H1 (cell line): ENCODE measurements around the gene FARS2. TPM values are rescaled to one million over a fixed set of nuclear protein-coding genes. Genes with fewer than 3 reads are reported as not detected.

Experiments
- CTCF ChIA-PET: fragments of 300-600 bp; sonication (Branson Sonifier 250); formaldehyde crosslinking; loops from one replicate; lab custom pipeline; 2021; ENCODE audit not compliant: partially characterized antibody; lab: Charles Lee
- POLR2A ChIA-PET: fragments of 300-600 bp; sonication (Branson Sonifier 250); formaldehyde crosslinking; loops from one replicate; lab custom pipeline; 2021; ENCODE audit warnings: inconsistent platforms; ENCODE audit not compliant: partially characterized antibody; lab: Charles Lee
- DNase-seq, 2 experiments: peaks; one replicate each; pipeline versions ENCODE4 v3.0.0 to v3.0.0-alpha.2; 2010 to 2022; ENCODE audit warnings: low spot score in 2 of 2, low read depth in 1 of 2, mixed read lengths in 1 of 2
- FAIRE-seq: peaks from 2 replicates; lab custom pipeline; 2011; peaks lifted over from hg19 to GRCh38; lab: Jason Lieb, UNC
- H2AFZ ChIP-seq: 2 replicates; pipeline ENCODE4 v1.8.1; 2012; ENCODE audit warnings: low read length, inconsistent platforms
- H2AK5ac ChIP-seq: 2 replicates; pipeline ENCODE4 v1.6.1; 2013; ENCODE audit warnings: low read depth, low read length
- H2BK120ac ChIP-seq: replicated peaks from 2 replicates; pipeline ENCODE3; 2013; ENCODE audit warnings: low read depth, low read length, inconsistent platforms
- H2BK12ac ChIP-seq: 2 replicates; pipeline ENCODE4 v1.6.1; 2013; ENCODE audit warnings: low read depth, low read length
- H2BK15ac ChIP-seq: 2 replicates; pipeline ENCODE4 v1.6.1; 2013; ENCODE audit warnings: low read length
- H2BK20ac ChIP-seq: 2 replicates; pipeline ENCODE4 v1.6.1; 2013; ENCODE audit warnings: low read length
- H2BK5ac ChIP-seq: 2 replicates; pipeline ENCODE4 v1.6.1; 2013; ENCODE audit warnings: low read depth, low read length
- H3K14ac ChIP-seq: 2 replicates; pipeline ENCODE4 v1.6.1; 2013; ENCODE audit warnings: inconsistent platforms; ENCODE audit not compliant: insufficient read length
- H3K18ac ChIP-seq: 2 replicates; pipeline ENCODE4 v1.6.1; 2013; ENCODE audit warnings: low read length; ENCODE audit errors: extremely low read depth
- H3K23ac ChIP-seq: 2 replicates; pipeline ENCODE4 v1.6.1; 2013; ENCODE audit warnings: inconsistent platforms; ENCODE audit not compliant: insufficient read length
- H3K23me2 ChIP-seq: 2 replicates; pipeline ENCODE4 v1.6.1; 2013; ENCODE audit warnings: low read depth, low read length
- H3K27ac ChIP-seq: 2 replicates; pipeline ENCODE4 v1.6.1; 2011; ENCODE audit warnings: low read depth, low read length, inconsistent platforms
- H3K27me3 ChIP-seq, 4 experiments: replicated peaks in 1 of 4; 1 replicate in 1 of 4; 2 replicates in 3 of 4; pipeline versions ENCODE4 v1.6.1 to v1.8.1; 2011 to 2013; ENCODE audit warnings: low read length in 3 of 4, mild to moderate bottlenecking in 3 of 4, inconsistent platforms in 2 of 4, mixed read lengths in 2 of 4, moderate library complexity in 1 of 4; ENCODE audit not compliant: control insufficient read depth in 3 of 4, insufficient read depth in 3 of 4; ENCODE audit errors: extremely low read depth in 1 of 4
- H3K36me3 ChIP-seq, 4 experiments: 2 replicates each; pipeline versions ENCODE4 v1.6.1 to v1.8.1; 2011 to 2013; ENCODE audit warnings: mild to moderate bottlenecking in 4 of 4, low read length in 3 of 4, moderate library complexity in 2 of 4, control low read depth in 1 of 4, inconsistent platforms in 1 of 4; ENCODE audit not compliant: insufficient read depth in 4 of 4, control insufficient read depth in 2 of 4
- H3K4ac ChIP-seq: replicated peaks from 2 replicates; pipeline ENCODE3; 2013; ENCODE audit warnings: low read length, low read depth, mixed read lengths, inconsistent platforms; ENCODE audit not compliant: insufficient read length
- H3K4me1 ChIP-seq, 4 experiments: replicated peaks in 1 of 4; 1 replicate in 1 of 4; 2 replicates in 3 of 4; pipeline versions ENCODE4 v1.6.1 to v1.8.1; 2011 to 2013; ENCODE audit warnings: low read length in 3 of 4, inconsistent platforms in 2 of 4, mixed read lengths in 1 of 4; ENCODE audit not compliant: insufficient read depth in 4 of 4, control insufficient read depth in 3 of 4
- H3K4me2 ChIP-seq, 2 experiments: 2 replicates each; pipeline versions ENCODE4 v1.6.1 to v1.8.1; 2011 to 2013; ENCODE audit warnings: low read depth in 2 of 2, low read length in 2 of 2, control low read depth in 1 of 2, inconsistent platforms in 1 of 2, mild to moderate bottlenecking in 1 of 2; ENCODE audit not compliant: insufficient read depth in 1 of 2
- H3K4me3 ChIP-seq, 4 experiments: fragments of 200-600, 300-600 bp in 1 of 4; sonication (generic), shearing (Covaris generic), sonication (Bioruptor Twin) in 1 of 4; 2 replicates each; pipeline versions ENCODE4 v1.5.1 to v1.8.1; 2011 to 2016; ENCODE audit warnings: low read length in 4 of 4, low read depth in 3 of 4, control low read depth in 2 of 4, inconsistent platforms in 2 of 4, mild to moderate bottlenecking in 2 of 4, mixed read lengths in 1 of 4, moderate library complexity in 1 of 4; ENCODE audit not compliant: insufficient read depth in 2 of 4; ENCODE audit errors: extremely low read depth in 1 of 4
- H3K56ac ChIP-seq: replicated peaks from 2 replicates; pipeline ENCODE3; 2013; ENCODE audit warnings: low read depth, mild to moderate bottlenecking, mixed read lengths, low read length, inconsistent platforms; ENCODE audit not compliant: insufficient read length
- H3K79me1 ChIP-seq: 2 replicates; pipeline ENCODE4 v1.6.1; 2013; ENCODE audit warnings: low read depth, low read length, control low read depth
- H3K79me2 ChIP-seq, 2 experiments: 2 replicates each; pipeline versions ENCODE4 v1.6.1 to v1.8.1; 2012 to 2013; ENCODE audit warnings: low read length in 2 of 2, mild to moderate bottlenecking in 2 of 2, inconsistent platforms in 1 of 2; ENCODE audit not compliant: insufficient read depth in 2 of 2, control insufficient read depth in 1 of 2
- H3K9ac ChIP-seq, 4 experiments: replicated peaks in 1 of 4; 1 replicate in 1 of 4; 2 replicates in 3 of 4; pipeline versions ENCODE4 v1.6.1 to v1.8.1; 2011 to 2013; ENCODE audit warnings: low read depth in 3 of 4, low read length in 3 of 4, control low read depth in 2 of 4, mild to moderate bottlenecking in 2 of 4, moderate library complexity in 2 of 4, inconsistent platforms in 1 of 4; ENCODE audit errors: extremely low read depth in 1 of 4
- H3K9me3 ChIP-seq, 2 experiments: 2 replicates each; pipeline versions ENCODE4 v1.6.1 to v1.8.1; 2012 to 2013; ENCODE audit warnings: mild to moderate bottlenecking in 2 of 2, moderate library complexity in 2 of 2, control low read depth in 1 of 2, inconsistent platforms in 1 of 2, low read depth in 1 of 2, low read length in 1 of 2, mixed read lengths in 1 of 2; ENCODE audit not compliant: insufficient read depth in 2 of 2
- H4K20me1 ChIP-seq, 2 experiments: replicated peaks in 1 of 2; 2 replicates each; pipeline versions ENCODE3 to v1.8.1; 2011 to 2013; ENCODE audit warnings: inconsistent platforms in 2 of 2, low read length in 2 of 2, mild to moderate bottlenecking in 1 of 2; ENCODE audit not compliant: insufficient read depth in 2 of 2, control insufficient read depth in 1 of 2
- H4K5ac ChIP-seq: 2 replicates; pipeline ENCODE4 v1.6.1; 2013; ENCODE audit warnings: low read length, low read depth, mixed read lengths, inconsistent platforms; ENCODE audit not compliant: insufficient read length
- H4K8ac ChIP-seq: 2 replicates; pipeline ENCODE4 v1.8.0; 2013; ENCODE audit warnings: mild to moderate bottlenecking, moderate library complexity, low read length, inconsistent platforms; ENCODE audit not compliant: insufficient read depth; ENCODE audit errors: extremely low read depth
- H4K91ac ChIP-seq: replicated peaks from 2 replicates; pipeline ENCODE3; 2013; ENCODE audit warnings: low read length, mixed read lengths, inconsistent platforms; ENCODE audit not compliant: insufficient read length
- ASH2L ChIP-seq: fragments of 200-600, 300-600 bp; sonication (generic); IDR thresholded peaks from one replicate; pipeline ENCODE4 v1.7.1; 2017; ENCODE audit warnings: low read length
- BCL11A ChIP-seq, 2 experiments: IDR thresholded peaks; one replicate each; pipeline ENCODE4 v1.6.1; 2011; ENCODE audit warnings: low read depth in 2 of 2, low read length in 2 of 2, mild to moderate bottlenecking in 2 of 2
- GTF2F1 ChIP-seq: IDR thresholded peaks from 2 replicates; pipeline ENCODE4 v1.6.1; 2012; ENCODE audit warnings: low read depth, low read length, improper control_type of control experiment, borderline replicate concordance
- RXRA ChIP-seq: IDR thresholded peaks from 2 replicates; pipeline ENCODE4 v1.6.1; 2011; ENCODE audit warnings: low read depth, mild to moderate bottlenecking, low read length, moderate library complexity; ENCODE audit not compliant: insufficient read depth
- TCF12 ChIP-seq: IDR thresholded peaks from 2 replicates; pipeline ENCODE4 v1.6.1; 2011; ENCODE audit warnings: low read depth, mild to moderate bottlenecking, low read length
- TEAD4 ChIP-seq: IDR thresholded peaks from 2 replicates; pipeline ENCODE4 v1.6.1; 2012; ENCODE audit warnings: low read depth, low read length, inconsistent platforms, mixed read lengths
- WGBS, 2 experiments: shearing (Covaris generic) in 1 of 2; methylation state at CpG; one replicate each; pipeline versions ENCODE4 v1.1.6 to v1.1.7; 2013 to 2015; ENCODE audit warnings: low lambda C conversion rate in 2 of 2, mixed read lengths in 2 of 2, inconsistent platforms in 1 of 2, low coverage in 1 of 2, missing lambda C conversion rate in 1 of 2; ENCODE audit not compliant: insufficient replicate concordance in 2 of 2, insufficient coverage in 1 of 2, insufficient read length in 1 of 2; ENCODE audit errors: extremely low coverage in 1 of 2, missing lambda C conversion rate in 1 of 2; 5-methylcytosine and 5-hydroxymethylcytosine counted together
- polyA plus RNA-seq, 7 experiments: library from polyadenylated mRNA; depleted of rRNA in 3 of 7; stranded (reverse) in 5 of 7; unstranded in 2 of 7; fragments of >200 nt in 5 of 7; fragments of 200-250 nt in 2 of 7; gene quantifications; 1 replicate in 5 of 7; 2 replicates in 1 of 7; 4 replicates in 1 of 7; pipeline versions ENCODE4 v1.2.1 to v1.2.3, GENCODE V29; 2011 to 2013; ENCODE audit warnings: missing spikeins in 2 of 7, mixed read lengths in 2 of 7
- total RNA-seq: library from RNA; stranded (reverse); fragmentation: NEBNext Ultra II Directional; extraction: Animal tissue kit (Norgen Biotek cat#: 25700); gene quantifications from 2 replicates; pipeline ENCODE4 v1.2.1, GENCODE V29; 2021

Gene FARS2
- total and polyA plus RNA-seq, 2 of the 8 experiments (the other 6 are each of a cell fraction or from before 2014, with no cell fraction given), result 11.7 to 14.4 TPM

DNA sequence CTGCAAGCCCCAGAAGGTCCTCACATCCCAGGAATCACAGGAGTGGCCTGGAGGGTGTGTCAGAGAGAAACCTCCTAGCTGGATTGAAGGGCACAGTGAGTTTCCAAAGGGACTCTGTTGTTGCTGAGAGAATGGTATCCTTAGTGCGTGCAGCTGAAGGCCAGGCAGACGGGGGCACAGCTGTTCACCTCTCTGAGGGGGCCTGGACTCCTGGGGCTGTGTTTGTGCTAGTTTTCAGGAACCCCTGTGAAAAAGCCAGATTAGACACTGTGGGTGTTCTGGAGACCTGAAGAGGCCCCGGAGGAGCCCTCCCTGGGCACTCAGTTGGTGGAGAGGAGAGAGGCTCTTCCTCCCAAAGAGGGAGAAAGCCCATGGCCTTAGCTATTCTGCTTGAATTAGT, 223.4 kb downstream of the FARS2 start:
- Histone ChIP-seq H3K27me3 (no peaks in the 10 kb centered on the region; a peak in 1 of 7 replicates), H3K23me2 (no peaks in the 10 kb centered on the region), H3K79me2 (no peaks in the 10 kb centered on the region), H3K4me3 (no peak overlapping the region), H3K4ac (no peak overlapping the region), H2BK15ac (no peak overlapping the region), H2AFZ (no peak overlapping the region), H2BK5ac (no peak overlapping the region), H2AK5ac (no peak overlapping the region), H3K27ac (no peak overlapping the region), H2BK12ac (no peak overlapping the region), H2BK120ac (no peak overlapping the region), H3K4me2 (no peak overlapping the region), H4K91ac (no peak overlapping the region), H3K79me1 (no peaks in the 10 kb centered on the region), H3K56ac (no peak overlapping the region), H3K9ac (no peak overlapping the region), H3K18ac (no peak overlapping the region), H3K36me3 (no peaks in the 10 kb centered on the region), H4K20me1 (no peaks in the 10 kb centered on the region), H3K23ac (no peak overlapping the region), H3K4me1 (peaks cover 0 to 3% (median 0%) of the 10 kb centered on the region in 4 experiments; a peak in 1 of 7 replicates), H4K5ac (no peak overlapping the region), H4K8ac (no peak overlapping the region), H3K14ac (no peak overlapping the region), H3K9me3 (no peaks in the 10 kb centered on the region), H2BK20ac (no peak overlapping the region)
- POLR2A ChIA-PET, result no interaction called here
- CTCF ChIA-PET, result interaction anchor here (1.0 to 5.5 kb wide), 3 partner anchors 8 to 23 kb away, joined by 3 to 29 read pairs (median 3); no protein-coding TSS in a partner anchor
- FAIRE-seq (no peak), DNase-seq (no peak)
- 89% methylated on average over 3 of the region's 3 CpGs; no CpG with 5 or more reads in 1 of the 2 experiments for WGBS, 2 experiments
- TF ChIP-seq ASH2L (no peak), RXRA (no peak), TEAD4 (no peak), BCL11A (IDR thresholded peaks at IDR 0.05; ENCODE audit: low read depth in 2 of 2, low read length in 2 of 2) (no peak), TCF12 (no peak), GTF2F1 (no peak)
